T-helper 2 cell treated with Interferon-gamma antibody and Interleukin-4, amounts not matched to agents 5 μg/mL and 100 μg/mL, for 36 hours (primary cell): Measurements from ENCODE around the gene PROX1.
A peak's percentile ranks its signal among the peaks of the same experiment; 100 is the strongest.

Experiments
- DNase-seq: peaks from one replicate; pipeline ENCODE4 v3.0.0; 2021; ENCODE audit warnings: low spot score
- H3K27ac Mint-ChIP-seq: one replicate; pipeline ENCODE4 v1.8.0; 2021; ENCODE audit warnings: mild to moderate bottlenecking, mixed read lengths
- H3K27me3 Mint-ChIP-seq: one replicate; pipeline ENCODE4 v1.8.0; 2021; ENCODE audit warnings: low read depth, mixed read lengths
- H3K36me3 Mint-ChIP-seq: one replicate; pipeline ENCODE4 v1.8.0; 2021; ENCODE audit warnings: low read depth, mixed read lengths
- H3K4me1 Mint-ChIP-seq: one replicate; pipeline ENCODE4 v1.8.0; 2021; ENCODE audit warnings: low read depth, mixed read lengths
- H3K4me3 Mint-ChIP-seq: one replicate; pipeline ENCODE4 v1.8.0; 2022; ENCODE audit warnings: mild to moderate bottlenecking, moderate library complexity, mixed read lengths
- H3K9me3 Mint-ChIP-seq: one replicate; pipeline ENCODE4 v1.8.0; 2021; ENCODE audit warnings: mixed read lengths

Gene PROX1, protein sequence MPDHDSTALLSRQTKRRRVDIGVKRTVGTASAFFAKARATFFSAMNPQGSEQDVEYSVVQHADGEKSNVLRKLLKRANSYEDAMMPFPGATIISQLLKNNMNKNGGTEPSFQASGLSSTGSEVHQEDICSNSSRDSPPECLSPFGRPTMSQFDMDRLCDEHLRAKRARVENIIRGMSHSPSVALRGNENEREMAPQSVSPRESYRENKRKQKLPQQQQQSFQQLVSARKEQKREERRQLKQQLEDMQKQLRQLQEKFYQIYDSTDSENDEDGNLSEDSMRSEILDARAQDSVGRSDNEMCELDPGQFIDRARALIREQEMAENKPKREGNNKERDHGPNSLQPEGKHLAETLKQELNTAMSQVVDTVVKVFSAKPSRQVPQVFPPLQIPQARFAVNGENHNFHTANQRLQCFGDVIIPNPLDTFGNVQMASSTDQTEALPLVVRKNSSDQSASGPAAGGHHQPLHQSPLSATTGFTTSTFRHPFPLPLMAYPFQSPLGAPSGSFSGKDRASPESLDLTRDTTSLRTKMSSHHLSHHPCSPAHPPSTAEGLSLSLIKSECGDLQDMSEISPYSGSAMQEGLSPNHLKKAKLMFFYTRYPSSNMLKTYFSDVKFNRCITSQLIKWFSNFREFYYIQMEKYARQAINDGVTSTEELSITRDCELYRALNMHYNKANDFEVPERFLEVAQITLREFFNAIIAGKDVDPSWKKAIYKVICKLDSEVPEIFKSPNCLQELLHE

DNA sequence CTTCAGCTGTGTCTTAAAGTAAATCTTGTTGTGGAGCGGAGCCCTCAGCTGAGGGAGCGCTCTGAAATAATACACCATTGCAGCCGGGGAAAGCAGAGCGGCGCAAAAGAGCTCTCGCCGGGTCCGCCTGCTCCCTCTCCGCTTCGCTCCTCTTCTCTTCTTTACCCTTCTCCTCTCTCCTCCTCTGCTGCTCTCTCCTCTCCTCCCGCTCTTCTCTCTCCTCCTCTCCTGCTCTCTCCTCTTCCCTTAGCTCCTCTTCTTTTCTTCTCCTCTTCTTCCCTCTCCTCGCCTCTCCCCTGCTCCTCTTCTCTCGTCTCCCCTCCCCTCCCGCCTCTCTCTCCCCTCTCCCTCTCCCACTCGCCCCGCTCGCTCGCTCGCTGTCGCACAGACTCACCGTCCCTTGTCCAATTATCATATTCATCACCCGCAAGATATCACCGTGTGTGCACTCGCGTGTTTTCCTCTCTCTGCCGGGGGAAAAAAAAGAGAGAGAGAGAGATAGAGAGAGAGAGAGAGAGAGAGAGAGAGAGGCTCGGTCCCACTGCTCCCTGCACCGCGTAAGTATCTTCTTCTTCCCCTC is at the start of gene PROX1:
Gene PROX1, plus strand, starts transcription at position 47 of the 580 bp plus-strand sequence. CDS start 8,563 bp downstream, outside the sequence.
- Mint-ChIP-seq H3K4me3 (peak within 1 kb of the TSS; percentile 94), H3K9me3 (no peaks in the 10 kb centered on the region), H3K4me1 (peaks cover 36% of the 10 kb centered on the region), H3K36me3 (peaks cover 6% of the 10 kb centered on the region), H3K27ac (peak within 1 kb of the TSS; percentile 82), H3K27me3 (peaks cover 94% of the 10 kb centered on the region)
- DNase-seq, result peak; percentile 44

DNA sequence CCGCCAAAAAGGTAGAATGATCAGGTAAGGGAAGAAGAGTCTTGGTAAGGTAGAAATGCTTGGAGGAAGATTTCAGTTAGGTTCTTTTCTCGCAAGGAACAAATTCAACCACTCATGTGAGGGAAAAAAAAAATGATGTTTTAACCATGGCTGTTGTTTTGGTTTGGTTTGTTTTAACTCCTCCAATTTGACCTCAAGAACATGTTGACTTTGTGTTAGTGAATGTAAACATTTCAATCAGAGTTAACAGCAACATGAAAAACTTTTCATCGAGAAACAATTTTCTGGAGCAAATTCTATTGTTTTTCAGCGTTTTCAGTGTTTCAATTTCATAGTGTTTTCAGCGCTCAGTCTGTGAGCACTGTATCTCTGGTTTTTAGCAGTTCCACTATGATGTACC is 49.0 kb upstream of the PROX1 start:
- Mint-ChIP-seq H3K27ac (no peak overlapping the region), H3K4me1 (no peaks in the 10 kb centered on the region), H3K36me3 (no peaks in the 10 kb centered on the region), H3K9me3 (no peaks in the 10 kb centered on the region), H3K27me3 (no peaks in the 10 kb centered on the region), H3K4me3 (no peak overlapping the region)
- DNase-seq, result no peak

GRCh38 chr1:213939888-213940287 is 47.9 kb upstream of the PROX1 start:
- no peaks in the 10 kb centered on the region for H3K27me3 Mint-ChIP-seq
- no peak overlapping the region for H3K27ac Mint-ChIP-seq
- no peaks in the 10 kb centered on the region for H3K36me3 Mint-ChIP-seq

GRCh38 chr1:213940947-213941346 is 46.8 kb upstream of the PROX1 start:
- H3K36me3 Mint-ChIP-seq, result no peaks in the 10 kb centered on the region
- peaks cover 2% of the 10 kb centered on the region for H3K27me3 Mint-ChIP-seq
- no peaks in the 10 kb centered on the region for H3K9me3 Mint-ChIP-seq
- DNase-seq, result no peak
- no peak overlapping the region for H3K27ac Mint-ChIP-seq
- H3K4me1 Mint-ChIP-seq, result no peaks in the 10 kb centered on the region
- H3K4me3 Mint-ChIP-seq, result no peak overlapping the region

More at GRCh38 chr1:213939888-213940287, 47.9 kb upstream of the PROX1 start:
- DNase-seq, result no peak
- no peaks in the 10 kb centered on the region for H3K9me3 Mint-ChIP-seq
- no peak overlapping the region for H3K4me3 Mint-ChIP-seq
- no peaks in the 10 kb centered on the region for H3K4me1 Mint-ChIP-seq

GRCh38 chr1:213942061-213942460 is 45.7 kb upstream of the PROX1 start:
- Mint-ChIP-seq H3K36me3 (no peaks in the 10 kb centered on the region), H3K4me3 (no peak overlapping the region), H3K4me1 (no peaks in the 10 kb centered on the region), H3K27me3 (peaks cover 3% of the 10 kb centered on the region), H3K9me3 (no peaks in the 10 kb centered on the region), H3K27ac (no peak overlapping the region)
- DNase-seq, result no peak

- DNase-seq, result no peak
- H3K9me3 Mint-ChIP-seq, result no peaks in the 10 kb centered on the region
- no peak overlapping the region for H3K27ac Mint-ChIP-seq
- H3K4me3 Mint-ChIP-seq, result no peak overlapping the region
- H3K36me3 Mint-ChIP-seq, result no peaks in the 10 kb centered on the region
- H3K4me1 Mint-ChIP-seq, result no peaks in the 10 kb centered on the region
- peaks cover 3% of the 10 kb centered on the region for H3K27me3 Mint-ChIP-seq
These were observed 40.5 kb upstream of the PROX1 start for GRCh38 chr1:213947200-213947801.

DNA sequence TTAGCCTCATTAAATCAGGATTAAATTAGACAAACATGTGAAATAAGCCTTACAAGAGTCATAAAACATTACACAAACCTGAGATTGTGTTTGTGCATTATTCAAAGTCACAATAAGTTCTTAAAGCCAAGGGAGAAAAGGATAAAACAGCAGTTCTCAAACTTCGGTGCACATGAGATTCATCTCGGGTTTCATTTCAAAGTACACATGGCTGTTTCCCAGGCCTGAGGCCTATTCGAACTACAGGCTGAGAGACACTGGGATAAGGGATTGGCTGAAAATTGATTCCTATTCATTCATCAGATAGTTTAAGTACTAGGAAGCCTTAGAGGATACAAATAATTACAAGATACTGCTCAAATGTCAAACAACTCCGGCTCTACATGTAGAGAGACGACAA is 35.9 kb upstream of the PROX1 start:
- Mint-ChIP-seq H3K4me1 (no peaks in the 10 kb centered on the region), H3K27ac (no peak overlapping the region), H3K9me3 (no peaks in the 10 kb centered on the region), H3K36me3 (no peaks in the 10 kb centered on the region), H3K4me3 (no peak overlapping the region), H3K27me3 (no peaks in the 10 kb centered on the region)
- no peak for DNase-seq

DNA sequence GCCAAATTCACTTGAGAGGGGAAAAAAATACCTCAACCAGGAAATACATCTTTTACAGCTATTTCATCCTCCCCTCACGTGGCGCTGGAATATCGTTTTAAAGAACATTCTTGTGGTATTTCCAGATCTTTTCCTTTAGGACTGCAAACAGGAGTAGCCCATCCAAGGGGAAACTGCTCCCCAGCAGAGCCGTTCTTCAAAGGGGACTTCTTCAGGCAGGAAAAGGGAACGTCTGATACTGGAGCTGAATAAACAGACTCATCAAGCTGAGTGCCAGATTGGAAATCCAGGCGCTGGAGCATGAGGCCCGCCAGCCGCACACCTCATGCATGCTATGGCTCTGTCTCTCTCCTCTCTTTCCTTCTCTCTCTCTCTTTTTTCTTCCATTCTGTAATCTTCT is 34.0 kb upstream of the PROX1 start:
- H3K9me3 Mint-ChIP-seq, result no peaks in the 10 kb centered on the region
- no peak overlapping the region for H3K4me3 Mint-ChIP-seq
- no peaks in the 10 kb centered on the region for H3K4me1 Mint-ChIP-seq
- no peak overlapping the region for H3K27ac Mint-ChIP-seq
- no peaks in the 10 kb centered on the region for H3K36me3 Mint-ChIP-seq
- no peak for DNase-seq
- H3K27me3 Mint-ChIP-seq, result no peaks in the 10 kb centered on the region

GRCh38 chr1:213956295-213956770 is 31.4 kb upstream of the PROX1 start:
- Mint-ChIP-seq H3K27ac (no peak overlapping the region), H3K4me1 (no peaks in the 10 kb centered on the region), H3K36me3 (no peaks in the 10 kb centered on the region), H3K27me3 (no peaks in the 10 kb centered on the region), H3K4me3 (no peak overlapping the region), H3K9me3 (no peaks in the 10 kb centered on the region)
- DNase-seq, result no peak

GRCh38 chr1:213958346-213958745 is 29.4 kb upstream of the PROX1 start:
- H3K36me3 Mint-ChIP-seq, result no peaks in the 10 kb centered on the region
- H3K9me3 Mint-ChIP-seq, result no peaks in the 10 kb centered on the region
- no peaks in the 10 kb centered on the region for H3K27me3 Mint-ChIP-seq
- no peak overlapping the region for H3K27ac Mint-ChIP-seq
- no peak for DNase-seq
- no peaks in the 10 kb centered on the region for H3K4me1 Mint-ChIP-seq
- H3K4me3 Mint-ChIP-seq, result no peak overlapping the region

DNA sequence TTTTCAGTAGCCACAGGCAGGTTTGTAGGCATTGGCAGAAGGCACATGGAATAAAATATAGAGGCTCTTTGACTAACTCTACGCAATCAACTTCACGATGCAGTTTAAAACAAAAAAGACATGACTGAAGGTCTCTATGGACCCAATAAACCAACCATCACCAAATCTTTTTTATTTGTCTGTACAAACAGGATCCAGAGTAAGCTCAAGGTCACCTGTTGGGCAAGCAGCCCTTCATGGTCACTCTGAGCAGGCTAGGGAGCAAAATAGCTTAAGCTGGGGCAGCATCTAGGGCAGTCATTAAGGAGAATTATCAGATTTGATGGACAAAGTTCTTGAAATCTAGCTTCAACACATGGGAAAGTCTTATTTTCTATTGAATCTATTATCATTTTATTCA is 26.8 kb upstream of the PROX1 start:
- Mint-ChIP-seq H3K36me3 (no peaks in the 10 kb centered on the region), H3K27ac (no peak overlapping the region), H3K9me3 (no peaks in the 10 kb centered on the region), H3K4me3 (no peak overlapping the region), H3K27me3 (peaks cover 3% of the 10 kb centered on the region), H3K4me1 (no peaks in the 10 kb centered on the region)
- DNase-seq, result no peak

DNA sequence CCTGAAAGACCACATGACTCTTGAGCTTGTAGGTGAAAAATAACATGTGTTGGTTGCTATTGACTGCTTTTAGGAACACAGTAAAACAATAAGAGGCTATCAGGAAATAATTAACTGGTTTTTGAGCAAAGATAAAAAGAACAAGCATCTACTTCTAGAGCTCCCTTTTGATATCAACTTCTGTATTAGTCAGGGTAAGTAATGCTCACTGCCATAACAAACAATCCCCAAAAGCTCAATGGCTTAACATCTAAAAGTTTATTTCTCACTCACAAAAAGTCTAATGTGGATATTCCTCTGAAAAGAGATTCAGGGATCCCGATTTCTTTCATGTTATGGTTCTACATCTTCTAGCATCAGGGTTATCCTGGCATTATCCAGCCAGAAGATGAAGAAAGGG is 25.3 kb upstream of the PROX1 start:
- no peaks in the 10 kb centered on the region for H3K9me3 Mint-ChIP-seq
- no peaks in the 10 kb centered on the region for H3K36me3 Mint-ChIP-seq
- DNase-seq, result no peak
- no peak overlapping the region for H3K4me3 Mint-ChIP-seq
- no peaks in the 10 kb centered on the region for H3K4me1 Mint-ChIP-seq
- H3K27ac Mint-ChIP-seq, result no peak overlapping the region
- H3K27me3 Mint-ChIP-seq, result peaks cover 5% of the 10 kb centered on the region

GRCh38 chr1:213966122-213966521 is 21.7 kb upstream of the PROX1 start:
- DNase-seq, result no peak
- no peak overlapping the region for H3K27ac Mint-ChIP-seq
- peaks cover 10% of the 10 kb centered on the region for H3K27me3 Mint-ChIP-seq
- no peaks in the 10 kb centered on the region for H3K36me3 Mint-ChIP-seq
- no peaks in the 10 kb centered on the region for H3K4me1 Mint-ChIP-seq
- no peaks in the 10 kb centered on the region for H3K9me3 Mint-ChIP-seq
- H3K4me3 Mint-ChIP-seq, result no peak overlapping the region
